ENCODE results near the gene IL16.

The IL16 gene

GRCh38 chr15:81174792-81175327 lies 21.8 kb upstream of the IL16 start:
- no peak for DNase-seq (ENCODE audit: low read depth)

- no peak for DNase-seq (ENCODE audit: low read depth)
Measured at GRCh38 chr15:81175496-81175895, 21.2 kb upstream of the IL16 start.

GRCh38 chr15:81176291-81176893 lies 20.3 kb upstream of the IL16 start:
- no peak for DNase-seq (ENCODE audit: low read depth)

GRCh38 chr15:81178365-81178764 lies 18.3 kb upstream of the IL16 start:
- DNase-seq (ENCODE audit: low read depth), result no peak

- DNase-seq (ENCODE audit: low read depth), result no peak
Measured at GRCh38 chr15:81181220-81181619, 15.5 kb upstream of the IL16 start.

GRCh38 chr15:81182031-81182755 lies 14.5 kb upstream of the IL16 start:
- DNase-seq (ENCODE audit: low read depth), result no peak

- no peak for DNase-seq (ENCODE audit: low read depth)
Measured at GRCh38 chr15:81182756-81183438, 13.8 kb upstream of the IL16 start.

- DNase-seq (ENCODE audit: low read depth), result no peak
Measured at GRCh38 chr15:81183439-81183775, 13.3 kb upstream of the IL16 start.

- DNase-seq (ENCODE audit: low read depth), result no peak
Measured at GRCh38 chr15:81184188-81184587, 12.5 kb upstream of the IL16 start.

- no peak for DNase-seq (ENCODE audit: low read depth)
Measured at GRCh38 chr15:81185631-81186295, 10.9 kb upstream of the IL16 start.

- DNase-seq (ENCODE audit: low read depth), result no peak
Measured at GRCh38 chr15:81188354-81188753, 8.3 kb upstream of the IL16 start.

- no peak for DNase-seq (ENCODE audit: low read depth)
Measured at GRCh38 chr15:81189583-81190283, 6.9 kb upstream of the IL16 start.

GRCh38 chr15:81190922-81191507 lies 5.7 kb upstream of the IL16 start:
- no peak for DNase-seq (ENCODE audit: low read depth)

- DNase-seq (ENCODE audit: low read depth), result no peak
Measured at GRCh38 chr15:81191701-81192100, 5.0 kb upstream of the IL16 start.

GRCh38 chr15:81194723-81195122 lies 2.0 kb upstream of the IL16 start:
- DNase-seq (ENCODE audit: low read depth), result no peak

GRCh38 chr15:81195339-81195864 lies 1.3 kb upstream of the IL16 start:
- no peak for DNase-seq (ENCODE audit: low read depth)

- no peak for DNase-seq (ENCODE audit: low read depth)
Measured at GRCh38 chr15:81197255-81197630, 564 bp downstream of the IL16 start.

- DNase-seq (ENCODE audit: low read depth), result no peak
Measured at GRCh38 chr15:81197688-81198281, 1.1 kb downstream of the IL16 start.

GRCh38 chr15:81199031-81199779 lies 2.5 kb downstream of the IL16 start:
- DNase-seq (ENCODE audit: low read depth), result no peak

GRCh38 chr15:81206018-81206417 lies 9.3 kb downstream of the IL16 start:
- DNase-seq (ENCODE audit: low read depth), result no peak

Measured in activated T-helper 1 cell treated with Interleukin-2 at 50 U/mL for 16 hours (primary cell).